OCI-LY1 (cell line): ENCODE results near the gene SLC25A28.

Experiments
- H2AFZ ChIP-seq: fragments of 200-600 bp; sonication (generic), shearing (Covaris generic); 2 replicates; pipeline ENCODE4 v1.6.0; 2014; ENCODE audit warnings: antibody characterized with exemption, mild to moderate bottlenecking, low read length
- H3F3A ChIP-seq: fragments of 200-600 bp; sonication (generic), shearing (Covaris generic); 2 replicates; pipeline ENCODE4 v1.6.0; 2014; ENCODE audit warnings: mild to moderate bottlenecking, antibody characterized with exemption, low read length, moderate library complexity; ENCODE audit not compliant: insufficient read depth
- H3K27ac ChIP-seq: fragments of 200-600 bp; sonication (generic); 2 replicates; pipeline ENCODE4 v1.5.1; 2014; ENCODE audit warnings: low read length, mixed run types, mild to moderate bottlenecking, low read depth; ENCODE audit not compliant: poor library complexity, severe bottlenecking
- H3K27me3 ChIP-seq: fragments of 200-600 bp; sonication (generic); 2 replicates; pipeline ENCODE4 v1.6.0; 2014; ENCODE audit warnings: antibody characterized with exemption, mild to moderate bottlenecking, low read length, moderate library complexity; ENCODE audit not compliant: insufficient read depth
- H3K36me3 ChIP-seq: fragments of 200-600 bp; sonication (generic); 2 replicates; pipeline ENCODE4 v1.6.1; 2014; ENCODE audit warnings: mild to moderate bottlenecking, antibody characterized with exemption, low read length, moderate library complexity, mixed read lengths; ENCODE audit not compliant: insufficient read depth
- H3K4me1 ChIP-seq: fragments of 200-600 bp; sonication (generic); 2 replicates; pipeline ENCODE4 v1.5.1; 2014; ENCODE audit warnings: mild to moderate bottlenecking, low read length, moderate library complexity; ENCODE audit not compliant: insufficient read depth, severe bottlenecking
- H3K4me2 ChIP-seq: fragments of 200-600 bp; sonication (generic), shearing (Covaris generic); 2 replicates; pipeline ENCODE4 v1.6.1; 2014; ENCODE audit warnings: low read length
- H3K4me3 ChIP-seq: fragments of 200-600 bp; sonication (generic); 2 replicates; pipeline ENCODE4 v1.5.1; 2014; ENCODE audit warnings: low read length, low read depth, mild to moderate bottlenecking, mixed read lengths; ENCODE audit not compliant: poor library complexity, severe bottlenecking
- H3K79me2 ChIP-seq: fragments of 200-600 bp; shearing (Covaris generic); 2 replicates; pipeline ENCODE4 v1.6.1; 2016; ENCODE audit warnings: mixed run types, low read length, mixed read lengths; ENCODE audit not compliant: insufficient read depth
- H3K9ac ChIP-seq: fragments of 200-600 bp; sonication (generic), shearing (Covaris generic); 2 replicates; pipeline ENCODE4 v1.6.1; 2014; ENCODE audit warnings: mild to moderate bottlenecking, low read length, mixed read lengths
- H3K9me2 ChIP-seq: fragments of 200-600 bp; sonication (generic), shearing (Covaris generic); 2 replicates; pipeline ENCODE4 v1.6.1; 2014; ENCODE audit warnings: low read depth, mild to moderate bottlenecking, low read length, mixed read lengths
- H3K9me3 ChIP-seq: fragments of 200-600 bp; shearing (Covaris generic); 2 replicates; pipeline ENCODE4 v1.6.1; 2014; ENCODE audit warnings: low read length, mixed read lengths
- H4K20me1 ChIP-seq: fragments of 200-600 bp; sonication (generic), shearing (Covaris generic); 2 replicates; pipeline ENCODE4 v1.6.0; 2016; ENCODE audit warnings: mild to moderate bottlenecking, low read length; ENCODE audit not compliant: insufficient read depth
- EZH2 ChIP-seq: fragments of 200-600 bp; sonication (generic), shearing (Covaris generic); IDR thresholded peaks from 2 replicates; pipeline ENCODE4 v1.8.0; 2017; ENCODE audit warnings: borderline replicate concordance, mixed run types, mild to moderate bottlenecking, antibody characterized with exemption, low read length, moderate library complexity, mixed read lengths
- TF ChIP-seq, protein P1 (sequence below): fragments of 200-600 bp; sonication (generic), shearing (Covaris generic); IDR thresholded peaks from 2 replicates; pipeline ENCODE4 v1.5.1; 2017; ENCODE audit warnings: mild to moderate bottlenecking, antibody characterized with exemption, low read length, moderate library complexity, mixed read lengths

Gene SLC25A28

DNA sequence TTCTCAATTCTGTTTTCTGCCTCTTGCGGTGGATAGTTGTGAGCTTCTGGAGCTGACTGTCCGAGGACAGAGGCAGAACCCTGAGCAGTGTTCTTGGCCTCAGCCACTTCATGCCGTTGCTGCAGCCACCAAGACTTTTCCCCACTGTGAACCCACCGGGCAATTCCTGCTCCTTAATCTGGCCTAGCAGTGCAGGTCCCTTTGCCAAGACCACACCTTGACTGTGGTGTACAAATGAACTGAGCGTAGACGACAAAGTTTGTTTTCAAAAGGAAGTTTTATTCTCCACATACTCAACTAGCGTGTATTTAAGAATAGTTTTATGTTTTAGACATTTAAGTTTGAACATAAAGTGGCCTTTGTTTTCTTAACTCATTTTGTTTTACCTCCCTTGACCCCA, 29.4 kb downstream of the SLC25A28 start:
- no peaks in the 10 kb centered on the region for H3F3A ChIP-seq
- no peaks in the 10 kb centered on the region for H3K27me3 ChIP-seq
- H3K4me1 ChIP-seq = no peaks in the 10 kb centered on the region
- no peaks in the 10 kb centered on the region for H3K9me3 ChIP-seq
- H3K9ac ChIP-seq = no peak overlapping the region
- no peaks in the 10 kb centered on the region for H3K9me2 ChIP-seq
- H4K20me1 ChIP-seq = no peaks in the 10 kb centered on the region
- no peak overlapping the region for H2AFZ ChIP-seq
- H3K79me2 ChIP-seq = no peaks in the 10 kb centered on the region
- no peak overlapping the region for H3K27ac ChIP-seq
- no peak overlapping the region for H3K4me2 ChIP-seq
- TF ChIP-seq EZH2 = no peak
- TF ChIP-seq, protein P1, sequence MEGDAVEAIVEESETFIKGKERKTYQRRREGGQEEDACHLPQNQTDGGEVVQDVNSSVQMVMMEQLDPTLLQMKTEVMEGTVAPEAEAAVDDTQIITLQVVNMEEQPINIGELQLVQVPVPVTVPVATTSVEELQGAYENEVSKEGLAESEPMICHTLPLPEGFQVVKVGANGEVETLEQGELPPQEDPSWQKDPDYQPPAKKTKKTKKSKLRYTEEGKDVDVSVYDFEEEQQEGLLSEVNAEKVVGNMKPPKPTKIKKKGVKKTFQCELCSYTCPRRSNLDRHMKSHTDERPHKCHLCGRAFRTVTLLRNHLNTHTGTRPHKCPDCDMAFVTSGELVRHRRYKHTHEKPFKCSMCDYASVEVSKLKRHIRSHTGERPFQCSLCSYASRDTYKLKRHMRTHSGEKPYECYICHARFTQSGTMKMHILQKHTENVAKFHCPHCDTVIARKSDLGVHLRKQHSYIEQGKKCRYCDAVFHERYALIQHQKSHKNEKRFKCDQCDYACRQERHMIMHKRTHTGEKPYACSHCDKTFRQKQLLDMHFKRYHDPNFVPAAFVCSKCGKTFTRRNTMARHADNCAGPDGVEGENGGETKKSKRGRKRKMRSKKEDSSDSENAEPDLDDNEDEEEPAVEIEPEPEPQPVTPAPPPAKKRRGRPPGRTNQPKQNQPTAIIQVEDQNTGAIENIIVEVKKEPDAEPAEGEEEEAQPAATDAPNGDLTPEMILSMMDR = no peak
- no peaks in the 10 kb centered on the region for H3K36me3 ChIP-seq
- no peak overlapping the region for H3K4me3 ChIP-seq

DNA sequence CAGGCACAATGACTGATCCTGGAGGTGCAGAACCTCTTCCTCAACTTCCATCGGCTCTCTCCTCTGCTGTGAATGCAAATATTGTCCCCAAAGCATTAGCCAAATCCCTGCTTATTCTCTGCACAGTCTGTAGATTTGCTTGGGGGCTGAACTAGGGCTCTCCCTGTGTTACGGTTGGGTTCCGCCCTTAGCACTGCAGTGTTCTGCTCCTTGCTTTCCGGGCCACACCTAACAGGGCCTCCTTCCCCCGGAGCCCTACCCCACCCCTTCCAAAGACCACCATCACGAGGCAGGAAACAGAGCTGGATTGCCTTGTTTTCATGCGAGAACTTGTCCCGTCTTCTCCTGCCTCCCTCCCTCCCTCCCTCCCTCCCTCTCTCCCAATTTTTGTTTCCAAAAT, 36.6 kb downstream of the SLC25A28 start:
- H3K27ac ChIP-seq = no peak overlapping the region
- H3K4me1 ChIP-seq = no peaks in the 10 kb centered on the region
- H3K4me2 ChIP-seq = no peak overlapping the region
- H3K36me3 ChIP-seq = no peaks in the 10 kb centered on the region
- H3K9ac ChIP-seq = no peak overlapping the region
- TF ChIP-seq, protein P1 = no peak
- TF ChIP-seq EZH2 = no peak
- H3K9me2 ChIP-seq = no peaks in the 10 kb centered on the region
- H3F3A ChIP-seq = no peaks in the 10 kb centered on the region
- no peaks in the 10 kb centered on the region for H3K79me2 ChIP-seq
- no peaks in the 10 kb centered on the region for H3K27me3 ChIP-seq
- H3K9me3 ChIP-seq = no peaks in the 10 kb centered on the region
- H4K20me1 ChIP-seq = no peaks in the 10 kb centered on the region
- no peak overlapping the region for H2AFZ ChIP-seq
- no peak overlapping the region for H3K4me3 ChIP-seq

DNA sequence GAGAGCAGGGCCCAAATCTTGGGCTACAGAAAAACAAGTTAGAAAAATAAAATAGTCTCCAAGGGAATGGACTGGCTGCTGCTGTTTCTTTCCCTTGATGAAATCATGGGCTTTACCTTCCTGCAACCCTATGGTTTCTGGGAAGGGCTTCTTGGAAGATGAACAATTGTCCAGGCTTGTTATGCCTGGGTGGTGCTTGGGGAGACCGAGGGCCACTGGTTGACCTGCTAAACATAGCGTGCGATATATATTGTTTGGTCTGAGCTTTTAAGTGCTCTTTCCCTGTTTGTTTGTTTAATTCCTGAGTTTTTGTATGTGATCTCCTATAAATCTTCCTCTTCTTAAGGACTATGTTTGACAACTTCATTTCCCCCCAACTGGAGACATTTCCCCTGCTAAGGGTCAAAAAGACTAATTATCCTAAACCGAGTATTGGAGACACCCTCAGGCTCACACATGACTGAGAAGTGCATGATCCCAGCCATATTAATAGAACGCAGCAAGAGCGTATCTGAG, 37.9 kb downstream of the SLC25A28 start:
- Histone ChIP-seq H3K4me1 (no peaks in the 10 kb centered on the region), H3K27ac (no peak overlapping the region), H3K9me2 (no peaks in the 10 kb centered on the region), H3K4me3 (no peak overlapping the region), H4K20me1 (no peaks in the 10 kb centered on the region), H3K79me2 (no peaks in the 10 kb centered on the region), H3K9ac (no peak overlapping the region), H2AFZ (no peak overlapping the region), H3K36me3 (no peaks in the 10 kb centered on the region), H3K27me3 (no peaks in the 10 kb centered on the region), H3K4me2 (no peak overlapping the region), H3F3A (no peaks in the 10 kb centered on the region), H3K9me3 (no peaks in the 10 kb centered on the region)
- no peak for TF ChIP-seq EZH2
- TF ChIP-seq, protein P1 = no peak
